Measurements from ENCODE around the gene PRR33.

GRCh38 chr11:1879342-1879940 is 12.3 kb downstream of the PRR33 start:
- TF ChIP-seq CTCF (IDR thresholded peaks at IDR 0.05) (no peak), EP300 (IDR thresholded peaks at IDR 0.05) (no peak), POLR2AphosphoS5 (IDR thresholded peaks at IDR 0.05) (no peak)

Data from sigmoid colon (tissue), 4 donors.